ENCODE measurements around the gene USP13.

Gene USP13

GRCh38 chr3:179610066-179610465 is 42.8 kb upstream of the USP13 start:
- Histone ChIP-seq H2AFZ (ENCODE audit: low read length) (no peak overlapping the region), H3K9me3 (ENCODE audit: insufficient read depth, low read depth, low read length) (no peaks in the 10 kb centered on the region), H3K36me3 (ENCODE audit: insufficient read depth, low read length) (no peaks in the 10 kb centered on the region), H3K27me3 (ENCODE audit: insufficient read depth, low read length, poor library complexity, severe bottlenecking) (no peaks in the 10 kb centered on the region), H3K9ac (ENCODE audit: low read depth, low read length, poor library complexity, severe bottlenecking) (no peak overlapping the region), H3K9me2 (replicated peaks; ENCODE audit: low read depth, low read length) (no peaks in the 10 kb centered on the region), H3K4me2 (ENCODE audit: low read depth, low read length, poor library complexity, severe bottlenecking) (no peak overlapping the region), H3F3A (ENCODE audit: low read depth) (peaks cover 10% of the 10 kb centered on the region; the same call in 1 of the 2 replicates), H4K20me1 (ENCODE audit: insufficient read depth, low read length, poor library complexity, severe bottlenecking) (peaks cover 2% of the 10 kb centered on the region), H3K79me2 (ENCODE audit: insufficient read depth, low read length) (peaks cover 16% of the 10 kb centered on the region), H3K4me3 (ENCODE audit: low read length, poor library complexity, severe bottlenecking) (no peak overlapping the region), H3K4me1 (ENCODE audit: insufficient read depth, low read length, poor library complexity, severe bottlenecking) (peaks cover 20% of the 10 kb centered on the region)
- no peak for TF ChIP-seq EZH2phosphoT487 (IDR thresholded peaks at IDR 0.05; ENCODE audit: borderline replicate concordance)
- TF ChIP-seq CTCF (conservative IDR thresholded peaks at IDR 0.05; ENCODE audit: low read length): no peak

DNA sequence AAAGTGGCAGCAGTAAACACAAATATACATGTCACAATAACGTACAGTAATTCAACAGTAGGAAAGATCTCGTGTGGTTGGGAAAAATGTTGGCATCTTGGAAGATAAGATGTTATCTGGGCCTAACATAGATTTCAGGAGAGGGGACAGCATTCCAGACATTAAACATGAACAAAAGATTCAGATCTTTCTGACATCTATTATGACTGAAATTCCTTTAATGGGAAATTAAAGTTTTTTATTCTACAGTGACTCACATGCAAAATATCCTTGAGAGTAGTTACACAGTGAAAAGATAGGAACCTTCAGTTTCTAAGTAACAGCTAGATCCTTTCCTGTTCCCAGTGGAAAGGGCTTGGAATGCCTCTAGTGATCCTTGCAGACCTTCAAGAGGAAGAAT is 39.0 kb upstream of the USP13 start:
- Histone ChIP-seq H3K79me2 (ENCODE audit: insufficient read depth, low read length) (no peaks in the 10 kb centered on the region), H2AFZ (ENCODE audit: low read length) (no peak overlapping the region), H4K20me1 (ENCODE audit: insufficient read depth, low read length, poor library complexity, severe bottlenecking) (no peaks in the 10 kb centered on the region), H3K27me3 (ENCODE audit: insufficient read depth, low read length, poor library complexity, severe bottlenecking) (no peaks in the 10 kb centered on the region), H3K36me3 (ENCODE audit: insufficient read depth, low read length) (no peaks in the 10 kb centered on the region), H3K9me2 (replicated peaks; ENCODE audit: low read depth, low read length) (no peaks in the 10 kb centered on the region), H3K4me1 (ENCODE audit: insufficient read depth, low read length, poor library complexity, severe bottlenecking) (peaks cover 8% of the 10 kb centered on the region), H3K9ac (ENCODE audit: low read depth, low read length, poor library complexity, severe bottlenecking) (no peak overlapping the region), H3F3A (ENCODE audit: low read depth) (peaks cover 5% of the 10 kb centered on the region; the same call in 1 of the 2 replicates), H3K4me3 (ENCODE audit: low read length, poor library complexity, severe bottlenecking) (no peak overlapping the region), H3K9me3 (ENCODE audit: insufficient read depth, low read depth, low read length) (no peaks in the 10 kb centered on the region), H3K4me2 (ENCODE audit: low read depth, low read length, poor library complexity, severe bottlenecking) (no peak overlapping the region)
- no peak for TF ChIP-seq EZH2phosphoT487 (IDR thresholded peaks at IDR 0.05; ENCODE audit: borderline replicate concordance)
- no peak for TF ChIP-seq CTCF (conservative IDR thresholded peaks at IDR 0.05; ENCODE audit: low read length)

DNA sequence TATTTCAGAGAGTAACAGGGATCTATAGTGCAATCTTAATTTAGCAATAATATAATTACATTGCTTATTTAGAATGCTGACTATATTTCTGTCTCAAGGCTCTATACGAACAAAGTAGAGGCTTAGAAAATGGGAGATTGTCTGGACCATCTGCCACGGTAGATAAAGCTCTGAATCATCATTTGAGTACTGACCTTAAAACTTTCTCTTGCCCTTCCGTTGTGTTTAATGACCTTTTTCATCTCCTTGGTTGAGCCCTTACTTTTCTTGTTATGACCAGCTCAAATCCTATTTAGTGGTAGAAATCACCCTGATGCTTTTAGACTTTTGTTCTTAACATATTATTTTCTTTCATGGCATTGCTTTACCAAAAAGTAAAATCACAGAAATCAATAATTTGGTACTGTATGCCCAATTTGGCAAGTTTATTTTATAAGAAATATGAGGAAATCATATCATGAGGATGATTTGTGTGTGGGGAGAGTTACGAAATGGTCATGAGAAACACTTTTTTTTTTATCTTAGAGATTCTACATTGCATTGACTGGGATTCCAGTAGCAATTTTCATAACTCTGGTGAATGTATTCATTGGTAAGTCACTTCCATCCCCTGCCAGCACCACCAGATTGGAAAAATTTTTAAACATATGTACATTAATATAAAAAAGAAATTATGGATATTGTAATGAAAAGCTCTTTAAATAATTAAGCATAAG is 37.2 kb upstream of the USP13 start:
- H3F3A ChIP-seq (ENCODE audit: low read depth): no peaks in the 10 kb centered on the region
- no peaks in the 10 kb centered on the region for H3K9me2 ChIP-seq (replicated peaks; ENCODE audit: low read depth, low read length)
- no peak overlapping the region for H3K4me2 ChIP-seq (ENCODE audit: low read depth, low read length, poor library complexity, severe bottlenecking)
- no peaks in the 10 kb centered on the region for H3K27me3 ChIP-seq (ENCODE audit: insufficient read depth, low read length, poor library complexity, severe bottlenecking)
- H3K4me3 ChIP-seq (ENCODE audit: low read length, poor library complexity, severe bottlenecking): no peak overlapping the region
- no peaks in the 10 kb centered on the region for H3K79me2 ChIP-seq (ENCODE audit: insufficient read depth, low read length)
- H3K9me3 ChIP-seq (ENCODE audit: insufficient read depth, low read depth, low read length): no peaks in the 10 kb centered on the region
- no peaks in the 10 kb centered on the region for H4K20me1 ChIP-seq (ENCODE audit: insufficient read depth, low read length, poor library complexity, severe bottlenecking)
- peaks cover 2% of the 10 kb centered on the region; the same call in 1 of the 2 replicates for H3K36me3 ChIP-seq (ENCODE audit: insufficient read depth, low read length)
- no peak overlapping the region for H3K9ac ChIP-seq (ENCODE audit: low read depth, low read length, poor library complexity, severe bottlenecking)
- TF ChIP-seq EZH2phosphoT487 (IDR thresholded peaks at IDR 0.05; ENCODE audit: borderline replicate concordance) (no peak), CTCF (conservative IDR thresholded peaks at IDR 0.05; ENCODE audit: low read length) (no peak)
- H3K4me1 ChIP-seq (ENCODE audit: insufficient read depth, low read length, poor library complexity, severe bottlenecking): no peaks in the 10 kb centered on the region
- H2AFZ ChIP-seq (ENCODE audit: low read length): no peak overlapping the region
